SK-N-SH (cell line): ENCODE measurements around the gene MAT1A.

Experiments used
- FOXJ3 ChIP-seq: sonication (generic); formaldehyde crosslinking; IDR thresholded peaks from 2 replicates; pipeline ENCODE4 v1.5.1; 2020; ENCODE audit warnings: mild to moderate bottlenecking, missing genetic modification reagents
- GABPA ChIP-seq: IDR thresholded peaks from 2 replicates; pipeline ENCODE4 v1.4.0; 2012; ENCODE audit warnings: low read depth, mild to moderate bottlenecking
- MEF2A ChIP-seq: IDR thresholded peaks from 2 replicates; pipeline ENCODE4 v1.4.0; 2012; ENCODE audit warnings: low read depth, borderline replicate concordance
- POLR2AphosphoS5 ChIP-seq: IDR thresholded peaks from 2 replicates; pipeline ENCODE4 v1.6.1; 2012; ENCODE audit warnings: low read depth, low read length
- RCOR1 ChIP-seq: fragments of 150-350 bp; IDR thresholded peaks from 2 replicates; pipeline ENCODE4 v1.6.1; 2017; ENCODE audit warnings: antibody characterized with exemption, low read length
- RXRA ChIP-seq: IDR thresholded peaks from 2 replicates; pipeline ENCODE4 v1.4.0; 2012; ENCODE audit warnings: low read depth, mild to moderate bottlenecking, borderline replicate concordance
- TF ChIP-seq, protein P1 (sequence below): IDR thresholded peaks from 2 replicates; pipeline ENCODE4 v1.6.1; 2012; ENCODE audit warnings: mild to moderate bottlenecking, low read depth, low read length, moderate library complexity
- TF ChIP-seq, protein P2 (sequence below): fragments of 200-600 bp; sonication (generic); IDR thresholded peaks from 2 replicates; pipeline ENCODE4 v1.6.1; 2017; ENCODE audit warnings: antibody characterized with exemption, mild to moderate bottlenecking, moderate library complexity
- TF ChIP-seq, protein P3 (sequence below): fragments of 150-350 bp; IDR thresholded peaks from 2 replicates; pipeline ENCODE4 v1.6.1; 2017; ENCODE audit warnings: antibody characterized with exemption, low read length, low read depth, borderline replicate concordance

DNA sequence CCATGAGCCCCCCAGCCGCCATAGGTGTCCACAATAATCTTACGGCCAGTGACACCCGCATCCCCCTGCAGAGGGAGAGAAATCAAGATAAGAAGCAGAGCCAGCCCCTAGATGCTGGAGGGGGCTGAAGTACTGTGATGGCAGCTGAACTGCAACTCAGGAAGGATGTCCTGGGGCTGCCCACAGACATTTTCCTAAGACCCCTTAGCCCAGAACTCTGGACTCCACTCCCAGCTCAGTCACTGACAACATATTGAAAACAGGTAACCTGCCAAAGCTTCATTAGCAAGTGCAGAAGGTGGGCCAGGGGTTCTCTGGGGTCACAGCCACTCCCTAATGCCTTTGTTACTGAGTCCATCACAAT lies 14.3 kb downstream of the MAT1A start:
- TF ChIP-seq, protein P1, sequence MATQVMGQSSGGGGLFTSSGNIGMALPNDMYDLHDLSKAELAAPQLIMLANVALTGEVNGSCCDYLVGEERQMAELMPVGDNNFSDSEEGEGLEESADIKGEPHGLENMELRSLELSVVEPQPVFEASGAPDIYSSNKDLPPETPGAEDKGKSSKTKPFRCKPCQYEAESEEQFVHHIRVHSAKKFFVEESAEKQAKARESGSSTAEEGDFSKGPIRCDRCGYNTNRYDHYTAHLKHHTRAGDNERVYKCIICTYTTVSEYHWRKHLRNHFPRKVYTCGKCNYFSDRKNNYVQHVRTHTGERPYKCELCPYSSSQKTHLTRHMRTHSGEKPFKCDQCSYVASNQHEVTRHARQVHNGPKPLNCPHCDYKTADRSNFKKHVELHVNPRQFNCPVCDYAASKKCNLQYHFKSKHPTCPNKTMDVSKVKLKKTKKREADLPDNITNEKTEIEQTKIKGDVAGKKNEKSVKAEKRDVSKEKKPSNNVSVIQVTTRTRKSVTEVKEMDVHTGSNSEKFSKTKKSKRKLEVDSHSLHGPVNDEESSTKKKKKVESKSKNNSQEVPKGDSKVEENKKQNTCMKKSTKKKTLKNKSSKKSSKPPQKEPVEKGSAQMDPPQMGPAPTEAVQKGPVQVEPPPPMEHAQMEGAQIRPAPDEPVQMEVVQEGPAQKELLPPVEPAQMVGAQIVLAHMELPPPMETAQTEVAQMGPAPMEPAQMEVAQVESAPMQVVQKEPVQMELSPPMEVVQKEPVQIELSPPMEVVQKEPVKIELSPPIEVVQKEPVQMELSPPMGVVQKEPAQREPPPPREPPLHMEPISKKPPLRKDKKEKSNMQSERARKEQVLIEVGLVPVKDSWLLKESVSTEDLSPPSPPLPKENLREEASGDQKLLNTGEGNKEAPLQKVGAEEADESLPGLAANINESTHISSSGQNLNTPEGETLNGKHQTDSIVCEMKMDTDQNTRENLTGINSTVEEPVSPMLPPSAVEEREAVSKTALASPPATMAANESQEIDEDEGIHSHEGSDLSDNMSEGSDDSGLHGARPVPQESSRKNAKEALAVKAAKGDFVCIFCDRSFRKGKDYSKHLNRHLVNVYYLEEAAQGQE = no peak
- TF ChIP-seq POLR2AphosphoS5 = no peak
- TF ChIP-seq, protein P2, sequence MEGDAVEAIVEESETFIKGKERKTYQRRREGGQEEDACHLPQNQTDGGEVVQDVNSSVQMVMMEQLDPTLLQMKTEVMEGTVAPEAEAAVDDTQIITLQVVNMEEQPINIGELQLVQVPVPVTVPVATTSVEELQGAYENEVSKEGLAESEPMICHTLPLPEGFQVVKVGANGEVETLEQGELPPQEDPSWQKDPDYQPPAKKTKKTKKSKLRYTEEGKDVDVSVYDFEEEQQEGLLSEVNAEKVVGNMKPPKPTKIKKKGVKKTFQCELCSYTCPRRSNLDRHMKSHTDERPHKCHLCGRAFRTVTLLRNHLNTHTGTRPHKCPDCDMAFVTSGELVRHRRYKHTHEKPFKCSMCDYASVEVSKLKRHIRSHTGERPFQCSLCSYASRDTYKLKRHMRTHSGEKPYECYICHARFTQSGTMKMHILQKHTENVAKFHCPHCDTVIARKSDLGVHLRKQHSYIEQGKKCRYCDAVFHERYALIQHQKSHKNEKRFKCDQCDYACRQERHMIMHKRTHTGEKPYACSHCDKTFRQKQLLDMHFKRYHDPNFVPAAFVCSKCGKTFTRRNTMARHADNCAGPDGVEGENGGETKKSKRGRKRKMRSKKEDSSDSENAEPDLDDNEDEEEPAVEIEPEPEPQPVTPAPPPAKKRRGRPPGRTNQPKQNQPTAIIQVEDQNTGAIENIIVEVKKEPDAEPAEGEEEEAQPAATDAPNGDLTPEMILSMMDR = no peak
- no peak for TF ChIP-seq MEF2A
- TF ChIP-seq FOXJ3 (CRISPR knock-in tag) = no peak
- TF ChIP-seq GABPA = no peak
- TF ChIP-seq RXRA = no peak
- no peak for TF ChIP-seq RCOR1
- TF ChIP-seq, protein P3, sequence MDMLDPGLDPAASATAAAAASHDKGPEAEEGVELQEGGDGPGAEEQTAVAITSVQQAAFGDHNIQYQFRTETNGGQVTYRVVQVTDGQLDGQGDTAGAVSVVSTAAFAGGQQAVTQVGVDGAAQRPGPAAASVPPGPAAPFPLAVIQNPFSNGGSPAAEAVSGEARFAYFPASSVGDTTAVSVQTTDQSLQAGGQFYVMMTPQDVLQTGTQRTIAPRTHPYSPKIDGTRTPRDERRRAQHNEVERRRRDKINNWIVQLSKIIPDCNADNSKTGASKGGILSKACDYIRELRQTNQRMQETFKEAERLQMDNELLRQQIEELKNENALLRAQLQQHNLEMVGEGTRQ = no peak
